ENCODE results near the gene ATPAF1.

Gene ATPAF1

GRCh38 chr1:46686255-46686654 is 18.1 kb upstream of the ATPAF1 start:
- POLR2A ChIA-PET = no interaction called here
- no peak for DNase-seq (ENCODE audit: extremely low spot score)
- CTCF ChIA-PET = interaction anchor here (0.7 kb wide), 2 partner anchors 62 to 66 kb away, joined by 4 to 5 read pairs; no protein-coding TSS in a partner anchor
- TF ChIP-seq CTBP1 (IDR thresholded peaks at IDR 0.05; ENCODE audit: borderline replicate concordance) (no peak), ARNT (IDR thresholded peaks at IDR 0.05) (no peak), HDGF (IDR thresholded peaks at IDR 0.05; ENCODE audit: borderline replicate concordance) (no peak)

- no peak for TF ChIP-seq CTBP1 (IDR thresholded peaks at IDR 0.05; ENCODE audit: borderline replicate concordance)
- TF ChIP-seq NFRKB (IDR thresholded peaks at IDR 0.05) = no peak
- TF ChIP-seq SUZ12 (IDR thresholded peaks at IDR 0.05) = no peak
- no peak for TF ChIP-seq SP1 (IDR thresholded peaks at IDR 0.05)
- TF ChIP-seq ZNF384 (IDR thresholded peaks at IDR 0.05) = no peak
- TF ChIP-seq HDGF (IDR thresholded peaks at IDR 0.05; ENCODE audit: borderline replicate concordance) = no peak
- no peak for TF ChIP-seq FOXA1 (IDR thresholded peaks at IDR 0.05)
- TF ChIP-seq L3MBTL2 (conservative IDR thresholded peaks at IDR 0.05) = no peak
- TF ChIP-seq ELF4 (IDR thresholded peaks at IDR 0.05) = no peak
- no peak for DNase-seq (ENCODE audit: extremely low spot score)
- ChIA-PET CTCF (no interaction called here), POLR2A (interaction anchor here (0.8 kb wide), 1 partner anchor 15 kb away, joined by 3 read pairs; no protein-coding TSS in a partner anchor)
These were observed 16.5 kb upstream of the ATPAF1 start for GRCh38 chr1:46684670-46685069.

GRCh38 chr1:46682064-46682463 is 13.9 kb upstream of the ATPAF1 start:
- DNase-seq (ENCODE audit: extremely low spot score) = no peak
- CTCF ChIA-PET = no interaction called here
- POLR2A ChIA-PET = no interaction called here
- no peak for TF ChIP-seq FOXK2 (IDR thresholded peaks at IDR 0.05)

- POLR2A ChIA-PET = interaction anchor here (1.3 kb wide), 1 partner anchor 10 kb away, joined by 4 read pairs; the partner anchor contains the start of gene TEX38
- CTCF ChIA-PET = no interaction called here
- no peak for DNase-seq (ENCODE audit: extremely low spot score)
- TF ChIP-seq SUZ12 (IDR thresholded peaks at IDR 0.05) = no peak
- TF ChIP-seq ZNF384 (IDR thresholded peaks at IDR 0.05) = no peak
- TF ChIP-seq LEF1 (IDR thresholded peaks at IDR 0.05; ENCODE audit: borderline replicate concordance) = no peak
These were observed 13.3 kb upstream of the ATPAF1 start for GRCh38 chr1:46681333-46682034.

DNA sequence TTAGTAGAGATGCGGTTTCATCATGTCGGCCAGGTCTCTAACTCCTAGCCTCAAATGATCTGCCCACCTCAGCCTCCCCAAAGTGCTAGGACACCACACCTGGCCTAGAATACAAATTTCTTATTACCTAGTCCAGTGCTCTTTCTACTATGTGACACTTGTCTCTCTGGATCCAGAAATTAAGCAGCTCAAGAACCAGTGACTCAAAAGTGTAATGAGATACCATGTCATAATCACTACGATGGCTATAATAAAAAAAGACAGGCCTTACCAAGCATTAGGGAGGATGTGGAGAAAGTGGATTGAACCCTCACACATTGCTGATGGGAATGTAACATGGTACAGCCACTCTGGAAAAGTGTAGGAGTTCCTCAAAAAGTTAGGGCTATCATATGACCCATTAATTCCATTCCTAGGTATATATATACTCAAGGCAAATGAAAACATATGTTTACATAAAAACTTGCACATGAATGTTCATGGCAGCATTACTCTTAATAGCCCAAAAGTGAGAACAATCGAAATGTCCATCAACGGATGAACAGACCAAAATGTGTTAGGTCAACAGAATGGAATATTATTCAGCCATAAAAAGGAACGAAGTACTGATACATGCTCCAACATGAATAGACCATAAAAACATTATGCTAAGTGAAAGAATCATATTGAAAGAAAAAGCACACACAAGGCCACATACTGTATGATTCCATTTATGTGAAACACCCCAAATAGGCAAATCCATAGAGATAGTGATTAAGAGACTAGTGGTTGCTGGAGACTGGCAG is 11.8 kb upstream of the ATPAF1 start:
- TF ChIP-seq, protein P1, sequence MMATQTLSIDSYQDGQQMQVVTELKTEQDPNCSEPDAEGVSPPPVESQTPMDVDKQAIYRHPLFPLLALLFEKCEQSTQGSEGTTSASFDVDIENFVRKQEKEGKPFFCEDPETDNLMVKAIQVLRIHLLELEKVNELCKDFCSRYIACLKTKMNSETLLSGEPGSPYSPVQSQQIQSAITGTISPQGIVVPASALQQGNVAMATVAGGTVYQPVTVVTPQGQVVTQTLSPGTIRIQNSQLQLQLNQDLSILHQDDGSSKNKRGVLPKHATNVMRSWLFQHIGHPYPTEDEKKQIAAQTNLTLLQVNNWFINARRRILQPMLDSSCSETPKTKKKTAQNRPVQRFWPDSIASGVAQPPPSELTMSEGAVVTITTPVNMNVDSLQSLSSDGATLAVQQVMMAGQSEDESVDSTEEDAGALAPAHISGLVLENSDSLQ (IDR thresholded peaks at IDR 0.05) = no peak
- TF ChIP-seq CTBP1 (IDR thresholded peaks at IDR 0.05; ENCODE audit: borderline replicate concordance) = no peak
- TF ChIP-seq HDGF (IDR thresholded peaks at IDR 0.05; ENCODE audit: borderline replicate concordance) = no peak
- TF ChIP-seq SUZ12 (IDR thresholded peaks at IDR 0.05) = no peak
- no peak for TF ChIP-seq FOXA1 (IDR thresholded peaks at IDR 0.05)
- TF ChIP-seq NFRKB (IDR thresholded peaks at IDR 0.05) = no peak
- TF ChIP-seq ELF4 (IDR thresholded peaks at IDR 0.05) = no peak
- TF ChIP-seq L3MBTL2 (conservative IDR thresholded peaks at IDR 0.05) = no peak
- TF ChIP-seq FOXM1 (IDR thresholded peaks at IDR 0.05; ENCODE audit: borderline replicate concordance) = no peak
- TF ChIP-seq ZNF384 (IDR thresholded peaks at IDR 0.05) = no peak
- TF ChIP-seq FOXK2 (IDR thresholded peaks at IDR 0.05) = no peak
- TF ChIP-seq SP1 (IDR thresholded peaks at IDR 0.05) = no peak
- TF ChIP-seq BHLHE40 (IDR thresholded peaks at IDR 0.05; ENCODE audit: borderline replicate concordance) = no peak
- TF ChIP-seq TARDBP (IDR thresholded peaks at IDR 0.05) = no peak

GRCh38 chr1:46677339-46677738 is 9.2 kb upstream of the ATPAF1 start:
- ChIA-PET POLR2A (no interaction called here), CTCF (no interaction called here)
- TF ChIP-seq ARNT (IDR thresholded peaks at IDR 0.05) (no peak), HDGF (IDR thresholded peaks at IDR 0.05; ENCODE audit: borderline replicate concordance) (no peak), LEF1 (IDR thresholded peaks at IDR 0.05; ENCODE audit: borderline replicate concordance) (no peak), SUZ12 (IDR thresholded peaks at IDR 0.05) (no peak), ELF4 (IDR thresholded peaks at IDR 0.05) (no peak), FOXK2 (IDR thresholded peaks at IDR 0.05) (no peak), ZNF384 (IDR thresholded peaks at IDR 0.05) (no peak), BHLHE40 (IDR thresholded peaks at IDR 0.05; ENCODE audit: borderline replicate concordance) (no peak), SP1 (IDR thresholded peaks at IDR 0.05) (no peak), NFRKB (IDR thresholded peaks at IDR 0.05) (no peak), FOXM1 (IDR thresholded peaks at IDR 0.05; ENCODE audit: borderline replicate concordance) (no peak), FOXA1 (IDR thresholded peaks at IDR 0.05) (no peak), CTBP1 (IDR thresholded peaks at IDR 0.05; ENCODE audit: borderline replicate concordance) (no peak), TARDBP (IDR thresholded peaks at IDR 0.05) (no peak), L3MBTL2 (conservative IDR thresholded peaks at IDR 0.05) (no peak)
- TF ChIP-seq, protein P1 (IDR thresholded peaks at IDR 0.05) = no peak
- DNase-seq (ENCODE audit: extremely low spot score) = no peak

More for the DNA sequence above, 11.8 kb upstream of the ATPAF1 start:
- ChIA-PET CTCF (no interaction called here), POLR2A (interaction anchor here (1.3 kb wide), 1 partner anchor 8 kb away, joined by 4 read pairs; the partner anchor contains the start of gene TEX38)
- DNase-seq (ENCODE audit: extremely low spot score) = no peak

DNA sequence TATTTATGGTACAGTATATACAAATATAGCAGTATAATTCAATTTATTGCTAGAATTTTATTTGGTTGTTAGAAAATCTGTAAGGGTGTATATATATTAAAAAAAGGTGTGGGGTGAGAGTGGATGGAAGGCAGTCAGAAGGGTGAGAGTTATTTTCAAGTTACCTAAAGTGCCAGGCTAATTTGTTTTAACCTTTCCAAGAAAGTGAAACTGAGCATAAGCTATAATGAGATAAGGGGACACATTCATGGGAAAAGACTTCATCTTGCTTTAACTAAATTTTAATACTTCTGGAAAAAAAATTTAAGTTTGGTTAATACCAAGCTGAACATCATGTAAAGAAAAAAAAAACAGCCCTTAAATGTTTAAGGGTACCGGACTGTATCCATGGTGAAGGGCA is 8.4 kb upstream of the ATPAF1 start:
- ChIA-PET POLR2A (no interaction called here), CTCF (no interaction called here)
- no peak for DNase-seq (ENCODE audit: extremely low spot score)
- TF ChIP-seq ARNT (IDR thresholded peaks at IDR 0.05) (no peak), LEF1 (IDR thresholded peaks at IDR 0.05; ENCODE audit: borderline replicate concordance) (no peak), FOXM1 (IDR thresholded peaks at IDR 0.05; ENCODE audit: borderline replicate concordance) (no peak), BHLHE40 (IDR thresholded peaks at IDR 0.05; ENCODE audit: borderline replicate concordance) (no peak), ZNF384 (IDR thresholded peaks at IDR 0.05) (no peak), ELF4 (IDR thresholded peaks at IDR 0.05) (no peak), FOXK2 (IDR thresholded peaks at IDR 0.05) (no peak), SP1 (IDR thresholded peaks at IDR 0.05) (no peak), NFRKB (IDR thresholded peaks at IDR 0.05) (no peak)

Data from HEK293T (cell line).